Spleen (tissue), 11 donors: Measurements from ENCODE around the gene SIGLECL1. TPM values are rescaled to one million over a fixed set of nuclear protein-coding genes. Genes with fewer than 3 reads are reported as not detected.

Experiments
- DNase-seq: peaks from one replicate; pipeline ENCODE4 v3.0.0-alpha.2; 2020
- H3K27ac ChIP-seq, 8 donors: fragments of 200-600 bp; sonication (generic) in 7 of 8; 1 replicate in 4 of 8; 2 replicates in 4 of 8; pipeline versions ENCODE4 v1.5.0 to v1.8.0; 2016 to 2021; ENCODE audit warnings: inconsistent platforms in 4 of 8, mild to moderate bottlenecking in 4 of 8, moderate library complexity in 1 of 8
- H3K27me3 ChIP-seq, 7 donors: fragments of 200-600 bp; sonication (generic) in 6 of 7; replicated peaks in 1 of 7; 1 replicate in 4 of 7; 2 replicates in 3 of 7; pipeline versions ENCODE4 v1.5.0 to v1.8.0; 2016 to 2021; ENCODE audit warnings: inconsistent platforms in 3 of 7, mild to moderate bottlenecking in 1 of 7
- H3K36me3 ChIP-seq, 6 donors: fragments of 200-600 bp; sonication (generic) in 5 of 6; 1 replicate in 4 of 6; 2 replicates in 2 of 6; pipeline versions ENCODE4 v1.5.0 to v1.8.0; 2016 to 2021; ENCODE audit warnings: inconsistent platforms in 2 of 6
- H3K4me1 ChIP-seq, 6 donors: fragments of 200-600 bp; sonication (generic) in 5 of 6; 1 replicate in 3 of 6; 2 replicates in 3 of 6; pipeline versions ENCODE4 v1.5.0 to v1.8.0; 2016 to 2021; ENCODE audit warnings: inconsistent platforms in 3 of 6
- H3K4me3 ChIP-seq, 8 donors: fragments of 200-600 bp; sonication (generic) in 7 of 8; 1 replicate in 4 of 8; 2 replicates in 4 of 8; pipeline versions ENCODE4 v1.5.0 to v1.8.0; 2016 to 2021; ENCODE audit warnings: inconsistent platforms in 4 of 8, mild to moderate bottlenecking in 4 of 8, moderate library complexity in 2 of 8
- H3K9me3 ChIP-seq, 8 donors: fragments of 200-600 bp; sonication (generic) in 7 of 8; 1 replicate in 4 of 8; 2 replicates in 4 of 8; pipeline versions ENCODE4 v1.5.0 to v1.8.0; 2016 to 2021; ENCODE audit warnings: inconsistent platforms in 4 of 8
- CTCF ChIP-seq, 11 experiments: fragments of 200-600 bp in 7 of 11; fragments of 450-650 bp in 4 of 11; sonication (generic) in 4 of 11; IDR thresholded peaks in 8 of 11; conservative IDR thresholded peaks in 3 of 11; 1 replicate in 7 of 11; 2 replicates in 4 of 11; pipeline versions ENCODE4 v1.4.0 to v1.8.0; 2016 to 2021; ENCODE audit warnings: antibody characterized with exemption in 11 of 11, inconsistent platforms in 4 of 11, mild to moderate bottlenecking in 1 of 11
- POLR2A ChIP-seq, 3 donors: fragments of 450-650 bp; IDR thresholded peaks; one replicate each; pipeline ENCODE4 v1.5.1; 2017; ENCODE audit warnings: antibody characterized with exemption in 3 of 3, mild to moderate bottlenecking in 1 of 3
- POLR2AphosphoS5 ChIP-seq, 3 donors: sonication (generic); formaldehyde crosslinking; IDR thresholded peaks; one replicate each; pipeline ENCODE4 v1.5.1; 2017; ENCODE audit warnings: antibody characterized with exemption in 3 of 3
- WGBS, 5 donors: extraction: QIAGEN DNeasy Blood & Tissue Kit in 3 of 5; methylation state at CpG; one replicate each; pipeline versions ENCODE4 v1.1.5 to v1.1.7; 2013 to 2018; 5-methylcytosine and 5-hydroxymethylcytosine counted together
- intact Hi-C: fragments of 100-400 bp; cut with DNase I; formaldehyde crosslinking; loops from one replicate; pipeline ENCODE4 v1.15.0; 2023; ENCODE audit warnings: low total_unique reads
- polyA plus RNA-seq, 3 donors: library from polyadenylated mRNA; stranded (reverse); fragments of 200-250 nt; gene quantifications; one replicate each; pipeline ENCODE4 v1.2.1, GENCODE V29; 2013
- total RNA-seq, 7 donors: library from RNA; depleted of rRNA in 3 of 7; stranded (reverse); fragments of >200 nt in 3 of 7; fragmentation: NEBNext Ultra II Directional in 4 of 7; extraction: Animal tissue kit (Norgen Biotek cat#: 25700) in 4 of 7; gene quantifications; one replicate each; pipeline versions ENCODE4 v1.1.0 to v1.2.1, GENCODE V29; 2016 to 2021
- donor health status: healthy with polysubstance abuse.
- donor health status: DM: no; HTN: no; CAD: no; lungs with moderate emphysema.
- donor health status: DM: no; HTN: no; CAD: no.
- donor health status: Bipolar disorder and iron deficiency.
- donor health status: healthy.
- donor health status: DM: no; HTN: no; CAD: no.
- donor health status: DM: yes; HTN: yes; CAD: no.

SIGLECL1 gene
- total and polyA plus RNA-seq, 10 donors, result 0.26 to 0.88 TPM; not detected in 8

GRCh38 chr19:51257471-51257870 lies 6.6 kb downstream of the SIGLECL1 start:
- H3K27me3 ChIP-seq, result peaks cover 0 to 33% (median 0%) of the 10 kb centered on the region in 7 donors
- H3K4me1 ChIP-seq, result peaks cover 0 to 17% (median 6%) of the 10 kb centered on the region in 6 donors
- H3K4me3 ChIP-seq, result no peak overlapping the region
- no peak for DNase-seq
- H3K9me3 ChIP-seq, result no peaks in the 10 kb centered on the region
- TF ChIP-seq CTCF (IDR thresholded peaks at IDR 0.05 in 8 of 11, conservative IDR thresholded peaks at IDR 0.05 in 3 of 11) (no peak), POLR2AphosphoS5 (IDR thresholded peaks at IDR 0.05) (no peak), POLR2A (IDR thresholded peaks at IDR 0.05) (no peak)
- H3K27ac ChIP-seq, result no peak overlapping the region
- H3K36me3 ChIP-seq, result no peaks in the 10 kb centered on the region
- WGBS, 5 donors, result 75 to 89% (median 83%) methylated on average over 2 of the region's 2 CpGs
- intact Hi-C loops, result no loop called here

- no peak for DNase-seq
- intact Hi-C loops, result no loop called here
- WGBS, 5 donors, result 18 to 32% (median 24%) methylated on average over 6 of the region's 6 CpGs
These were observed 7.6 kb downstream of the SIGLECL1 start for GRCh38 chr19:51258165-51259160.

GRCh38 chr19:51259348-51260245 lies 8.7 kb downstream of the SIGLECL1 start:
- peaks cover 0 to 17% (median 6%) of the 10 kb centered on the region in 6 donors for H3K4me1 ChIP-seq
- H3K27ac ChIP-seq, result no peak overlapping the region
- intact Hi-C loops, result no loop called here
- 25 to 29% (median 27%) methylated on average over 5 of the region's 5 CpGs for WGBS, 5 donors
- H3K4me3 ChIP-seq, result no peak overlapping the region
- TF ChIP-seq CTCF (IDR thresholded peaks at IDR 0.05 in 8 of 11, conservative IDR thresholded peaks at IDR 0.05 in 3 of 11) (peak in 10 of 11 experiments; percentile 17 to 58 (median 50)), POLR2A (IDR thresholded peaks at IDR 0.05) (no peak)
- no peak for DNase-seq
- H3K36me3 ChIP-seq, result no peaks in the 10 kb centered on the region
- H3K9me3 ChIP-seq, result no peaks in the 10 kb centered on the region
- H3K27me3 ChIP-seq, result peaks cover 0 to 45% (median 0%) of the 10 kb centered on the region in 7 donors

More at GRCh38 chr19:51258165-51259160, 7.6 kb downstream of the SIGLECL1 start:
- no peaks in the 10 kb centered on the region for H3K36me3 ChIP-seq
- peaks cover 0 to 17% (median 6%) of the 10 kb centered on the region in 6 donors for H3K4me1 ChIP-seq
- peaks cover 0 to 41% (median 0%) of the 10 kb centered on the region in 7 donors for H3K27me3 ChIP-seq
- no peak overlapping the region for H3K27ac ChIP-seq
- no peak for TF ChIP-seq CTCF (IDR thresholded peaks at IDR 0.05 in 8 of 11, conservative IDR thresholded peaks at IDR 0.05 in 3 of 11)
- no peak for TF ChIP-seq POLR2A (IDR thresholded peaks at IDR 0.05)
- TF ChIP-seq POLR2AphosphoS5 (IDR thresholded peaks at IDR 0.05), result no peak
- H3K4me3 ChIP-seq, result no peak overlapping the region
- no peaks in the 10 kb centered on the region for H3K9me3 ChIP-seq
